Measurements from ENCODE around the gene LAX1.

LAX1 gene

GRCh38 chr1:203765029-203765837, at the start of gene LAX1:
TSS of gene LAX1 (plus strand) at chr1:203765183. CDS start at chr1:203765566, 383 bp downstream.
- TF ChIP-seq POLR2AphosphoS5 (IDR thresholded peaks at IDR 0.05; ENCODE audit: borderline replicate concordance, low read depth, low read length): no peak
- TF ChIP-seq EZH2 (IDR thresholded peaks at IDR 0.05): no peak
- no peak for TF ChIP-seq FOXP2 (optimal IDR thresholded peaks at IDR 0.05; ENCODE audit: control extremely low read depth, extremely low read length, insufficient read depth)
- Histone ChIP-seq H3K9ac (ENCODE audit: insufficient read length) (no peak within 1 kb of the TSS), H3K9me3 (ENCODE audit: low read depth, low read length) (no peaks in the 10 kb centered on the region), H3K27ac (no peak within 1 kb of the TSS), H3K36me3 (ENCODE audit: insufficient read depth, low read length) (no peaks in the 10 kb centered on the region), H3K4me3 (no peak within 1 kb of the TSS)
- DNase-seq (ENCODE audit: low read depth, low spot score): no peak

GRCh38 chr1:203717120-203717519, 47.9 kb upstream of the LAX1 start:
- Histone ChIP-seq H3K9ac (ENCODE audit: insufficient read length) (no peak overlapping the region), H3K4me3 (no peak overlapping the region), H3K9me3 (ENCODE audit: low read depth, low read length) (no peaks in the 10 kb centered on the region), H3K36me3 (ENCODE audit: insufficient read depth, low read length) (no peaks in the 10 kb centered on the region), H3K27ac (no peak overlapping the region)
- TF ChIP-seq FOXP2 (optimal IDR thresholded peaks at IDR 0.05; ENCODE audit: control extremely low read depth, extremely low read length, insufficient read depth) (no peak), POLR2AphosphoS5 (IDR thresholded peaks at IDR 0.05; ENCODE audit: borderline replicate concordance, low read depth, low read length) (no peak), EZH2 (IDR thresholded peaks at IDR 0.05) (no peak)
- DNase-seq (ENCODE audit: low read depth, low spot score): no peak

- no peaks in the 10 kb centered on the region for H3K36me3 ChIP-seq (ENCODE audit: insufficient read depth, low read length)
These were observed 44.7 kb upstream of the LAX1 start for GRCh38 chr1:203720242-203720641.

GRCh38 chr1:203722909-203723308, 42.1 kb upstream of the LAX1 start:
- no peaks in the 10 kb centered on the region for H3K9me3 ChIP-seq (ENCODE audit: low read depth, low read length)
- DNase-seq (ENCODE audit: low read depth, low spot score): no peak
- H3K27ac ChIP-seq: no peak overlapping the region
- H3K4me3 ChIP-seq: no peak overlapping the region
- TF ChIP-seq FOXP2 (optimal IDR thresholded peaks at IDR 0.05; ENCODE audit: control extremely low read depth, extremely low read length, insufficient read depth) (no peak), EZH2 (IDR thresholded peaks at IDR 0.05) (no peak), POLR2AphosphoS5 (IDR thresholded peaks at IDR 0.05; ENCODE audit: borderline replicate concordance, low read depth, low read length) (no peak)
- no peaks in the 10 kb centered on the region for H3K36me3 ChIP-seq (ENCODE audit: insufficient read depth, low read length)
- H3K9ac ChIP-seq (ENCODE audit: insufficient read length): no peak overlapping the region

More at GRCh38 chr1:203720242-203720641, 44.7 kb upstream of the LAX1 start:
- Histone ChIP-seq H3K9me3 (ENCODE audit: low read depth, low read length) (no peaks in the 10 kb centered on the region), H3K9ac (ENCODE audit: insufficient read length) (no peak overlapping the region), H3K27ac (no peak overlapping the region), H3K4me3 (no peak overlapping the region)
- no peak for TF ChIP-seq FOXP2 (optimal IDR thresholded peaks at IDR 0.05; ENCODE audit: control extremely low read depth, extremely low read length, insufficient read depth)
- TF ChIP-seq POLR2AphosphoS5 (IDR thresholded peaks at IDR 0.05; ENCODE audit: borderline replicate concordance, low read depth, low read length): no peak
- no peak for TF ChIP-seq EZH2 (IDR thresholded peaks at IDR 0.05)
- no peak for DNase-seq (ENCODE audit: low read depth, low spot score)

GRCh38 chr1:203726417-203726867, 38.5 kb upstream of the LAX1 start:
- Histone ChIP-seq H3K4me3 (no peak overlapping the region), H3K27ac (no peak overlapping the region), H3K36me3 (ENCODE audit: insufficient read depth, low read length) (no peaks in the 10 kb centered on the region), H3K9me3 (ENCODE audit: low read depth, low read length) (no peaks in the 10 kb centered on the region), H3K9ac (ENCODE audit: insufficient read length) (no peak overlapping the region)
- no peak for TF ChIP-seq EZH2 (IDR thresholded peaks at IDR 0.05)
- no peak for TF ChIP-seq POLR2AphosphoS5 (IDR thresholded peaks at IDR 0.05; ENCODE audit: borderline replicate concordance, low read depth, low read length)
- no peak for TF ChIP-seq FOXP2 (optimal IDR thresholded peaks at IDR 0.05; ENCODE audit: control extremely low read depth, extremely low read length, insufficient read depth)
- DNase-seq (ENCODE audit: low read depth, low spot score): no peak

GRCh38 chr1:203733009-203733863, 31.7 kb upstream of the LAX1 start:
- DNase-seq (ENCODE audit: low read depth, low spot score): no peak
- no peaks in the 10 kb centered on the region for H3K9me3 ChIP-seq (ENCODE audit: low read depth, low read length)
- no peaks in the 10 kb centered on the region for H3K36me3 ChIP-seq (ENCODE audit: insufficient read depth, low read length)
- TF ChIP-seq EZH2 (IDR thresholded peaks at IDR 0.05) (no peak), POLR2AphosphoS5 (IDR thresholded peaks at IDR 0.05; ENCODE audit: borderline replicate concordance, low read depth, low read length) (no peak), FOXP2 (optimal IDR thresholded peaks at IDR 0.05; ENCODE audit: control extremely low read depth, extremely low read length, insufficient read depth) (no peak)
- no peak overlapping the region for H3K27ac ChIP-seq
- H3K4me3 ChIP-seq: no peak overlapping the region
- H3K9ac ChIP-seq (ENCODE audit: insufficient read length): no peak overlapping the region

- H3K36me3 ChIP-seq (ENCODE audit: insufficient read depth, low read length): no peaks in the 10 kb centered on the region
- H3K9ac ChIP-seq (ENCODE audit: insufficient read length): no peak overlapping the region
- TF ChIP-seq FOXP2 (optimal IDR thresholded peaks at IDR 0.05; ENCODE audit: control extremely low read depth, extremely low read length, insufficient read depth) (no peak), POLR2AphosphoS5 (IDR thresholded peaks at IDR 0.05; ENCODE audit: borderline replicate concordance, low read depth, low read length) (no peak), EZH2 (IDR thresholded peaks at IDR 0.05) (no peak)
- no peak for DNase-seq (ENCODE audit: low read depth, low spot score)
- no peaks in the 10 kb centered on the region for H3K9me3 ChIP-seq (ENCODE audit: low read depth, low read length)
- H3K4me3 ChIP-seq: no peak overlapping the region
- no peak overlapping the region for H3K27ac ChIP-seq
These were observed 22.5 kb upstream of the LAX1 start for GRCh38 chr1:203742436-203742835.

GRCh38 chr1:203743091-203743571, 21.9 kb upstream of the LAX1 start:
- no peak for TF ChIP-seq EZH2 (IDR thresholded peaks at IDR 0.05)
- no peak for TF ChIP-seq FOXP2 (optimal IDR thresholded peaks at IDR 0.05; ENCODE audit: control extremely low read depth, extremely low read length, insufficient read depth)
- Histone ChIP-seq H3K36me3 (ENCODE audit: insufficient read depth, low read length) (no peaks in the 10 kb centered on the region), H3K4me3 (no peak overlapping the region), H3K9ac (ENCODE audit: insufficient read length) (no peak overlapping the region), H3K27ac (no peak overlapping the region), H3K9me3 (ENCODE audit: low read depth, low read length) (no peaks in the 10 kb centered on the region)
- DNase-seq (ENCODE audit: low read depth, low spot score): no peak
